ENCODE data around the gene GPATCH4. TPM values are rescaled to one million over a fixed set of nuclear protein-coding genes. Genes with fewer than 3 reads are reported as not detected.

Gene GPATCH4
- total RNA-seq, 1 experiment from 2014 or later, result 71.7 TPM

DNA sequence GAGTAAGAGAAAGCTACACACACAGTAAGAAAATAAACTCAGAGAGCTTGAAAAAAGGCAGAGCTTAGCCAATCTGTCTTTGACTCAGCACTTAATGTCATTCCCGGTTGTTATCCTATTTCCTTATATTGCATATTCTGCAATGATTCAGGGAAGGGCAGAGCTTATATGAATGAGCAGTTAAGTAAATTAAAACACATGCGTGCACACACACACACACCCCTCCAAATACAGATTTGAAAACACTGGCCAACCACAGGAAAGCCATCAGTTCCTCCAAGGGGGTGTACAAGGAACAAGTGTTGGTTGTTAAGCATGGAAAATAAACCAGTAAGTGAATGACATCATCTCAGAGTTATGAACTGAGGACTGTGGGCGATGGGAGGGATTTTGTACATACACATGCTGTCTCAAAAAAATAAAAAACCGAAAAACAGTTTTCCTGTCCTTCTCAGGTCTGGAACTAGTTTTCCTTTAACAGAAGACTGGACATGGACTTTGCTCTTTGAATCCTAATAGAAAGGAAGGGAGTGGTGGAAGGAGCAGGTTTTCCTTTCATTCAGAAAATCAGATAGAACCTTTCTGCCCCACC is 29.9 kb downstream of the GPATCH4 start:
- no peak for TF ChIP-seq CTCF (conservative IDR thresholded peaks at IDR 0.05)
- Mint-ChIP-seq H3K27me3 (ENCODE audit: low read depth) (peaks cover 7% of the 10 kb centered on the region), H3K9me3 (no peaks in the 10 kb centered on the region), H3K4me3 (peak overlapping the region; percentile 95 to 100), H3K4me1 (peaks cover 14 to 15% of the 10 kb centered on the region in 2 experiments), H3K27ac (no peak overlapping the region), H3K36me3 (ENCODE audit: insufficient read depth in 1 of 3, low read depth in 3 of 3) (peaks cover 6 to 24% (median 22%) of the 10 kb centered on the region in 3 experiments; a peak in 5 of 7 replicates)
- H3K27me3 ChIP-seq (ENCODE audit: insufficient read depth, low read length), result no peaks in the 10 kb centered on the region
- H3K23me2 ChIP-seq (ENCODE audit: insufficient read length, low read depth, low read length, poor library complexity, severe bottlenecking), result no peaks in the 10 kb centered on the region
- no peak overlapping the region for H3K14ac ChIP-seq (ENCODE audit: insufficient read depth, low read length)
- no CpG with 5 or more reads among the region's 4 CpGs for WGBS (ENCODE audit: extremely low coverage, insufficient read length, low lambda C conversion rate)
- no peak overlapping the region for H3T11ph ChIP-seq (ENCODE audit: low read length)
- no peak overlapping the region for H4K5ac ChIP-seq (ENCODE audit: insufficient read length, low read depth, low read length)
- no peak overlapping the region for H2BK20ac ChIP-seq (ENCODE audit: low read depth, low read length, poor library complexity, severe bottlenecking)
- no peak overlapping the region for H2BK15ac ChIP-seq (ENCODE audit: low read depth, low read length)
- no peaks in the 10 kb centered on the region for H3K9me3 ChIP-seq (ENCODE audit: control insufficient read depth, low read depth, low read length)
- H3K27ac ChIP-seq (ENCODE audit: insufficient read length, low read depth, low read length), result no peak overlapping the region
- no peak overlapping the region for H2BK5ac ChIP-seq (ENCODE audit: insufficient read length, low read length)
- H2BK120ac ChIP-seq (ENCODE audit: low read depth, low read length, poor library complexity, severe bottlenecking), result no peak overlapping the region
- no peaks in the 10 kb centered on the region for H4K20me1 ChIP-seq (ENCODE audit: control insufficient read depth, insufficient read depth, insufficient read length)
- no peak overlapping the region for H3K4ac ChIP-seq (ENCODE audit: low read depth, low read length)
- H3K79me2 ChIP-seq (ENCODE audit: insufficient read depth, low read length), result no peaks in the 10 kb centered on the region; the same call in 1 of the 2 replicates
- H3K18ac ChIP-seq (ENCODE audit: insufficient read length, low read depth, low read length), result no peak overlapping the region
- no peak overlapping the region for H2BK12ac ChIP-seq (ENCODE audit: insufficient read length, low read depth, low read length)
- H3K79me1 ChIP-seq (ENCODE audit: insufficient read depth, low read depth, low read length, poor library complexity, severe bottlenecking), result no peaks in the 10 kb centered on the region
- no peak overlapping the region for H3K56ac ChIP-seq (ENCODE audit: insufficient read length, low read depth, low read length)
- H2AFZ ChIP-seq (ENCODE audit: low read length), result no peak overlapping the region
- H4K91ac ChIP-seq (ENCODE audit: insufficient read length, low read depth, low read length), result no peak overlapping the region
- H2AK5ac ChIP-seq (ENCODE audit: insufficient read length, low read length), result no peak overlapping the region
- H4K8ac ChIP-seq (replicated peaks; ENCODE audit: insufficient read length, low read depth, low read length), result no peak overlapping the region
- H3K23ac ChIP-seq (ENCODE audit: insufficient read length, low read depth, low read length), result no peak overlapping the region
- peak overlapping the region; percentile 38 for H3K9ac ChIP-seq (ENCODE audit: extremely low read depth, insufficient read length, low read length)
- H3K4me2 ChIP-seq (ENCODE audit: insufficient read depth, insufficient read length, low read length), result peak overlapping the region; percentile 80
- DNase-seq, result no peak
- no peaks in the 10 kb centered on the region; the same call in 1 of the 2 replicates for H3K4me1 ChIP-seq (ENCODE audit: insufficient read depth, low read length)
